IPS-NIHi11 (cell line): ENCODE data around the gene ECM1.

Source experiments
- DNase-seq: peaks from one replicate; pipeline ENCODE4 v3.0.0; 2012; ENCODE audit warnings: mixed read lengths, low spot score

The ECM1 gene

GRCh38 chr1:150545486-150546032 lies 37.6 kb downstream of the ECM1 start:
- DNase-seq = no peak

- DNase-seq = no peak
These were observed 38.5 kb downstream of the ECM1 start for GRCh38 chr1:150546294-150546937.

GRCh38 chr1:150548324-150548631 lies 40.4 kb downstream of the ECM1 start:
- DNase-seq = no peak

- peak; percentile 81 for DNase-seq
These were observed 41.0 kb downstream of the ECM1 start, which contains the start of gene ADAMTSL4 for GRCh38 chr1:150548632-150549495. Gene ADAMTSL4, plus strand, starts transcription at chr1:150549408. Its CDS starts 2,881 bp downstream, at chr1:150552289.

- peak; percentile 69 for DNase-seq
These were observed 41.8 kb downstream of the ECM1 start for GRCh38 chr1:150549496-150550221.

GRCh38 chr1:150550222-150551050 lies 42.5 kb downstream of the ECM1 start:
- DNase-seq = no peak

- DNase-seq = no peak
These were observed 43.3 kb downstream of the ECM1 start for GRCh38 chr1:150551051-150551783.

GRCh38 chr1:150551784-150552127 lies 43.8 kb downstream of the ECM1 start:
- no peak for DNase-seq

GRCh38 chr1:150552128-150552910 lies 44.4 kb downstream of the ECM1 start:
- DNase-seq = peak; percentile 29

GRCh38 chr1:150552911-150553289 lies 45.0 kb downstream of the ECM1 start:
- no peak for DNase-seq

GRCh38 chr1:150553392-150554085 lies 45.6 kb downstream of the ECM1 start:
- no peak for DNase-seq

- no peak for DNase-seq
These were observed 46.2 kb downstream of the ECM1 start for GRCh38 chr1:150554086-150554452.

GRCh38 chr1:150555198-150555970 lies 47.5 kb downstream of the ECM1 start:
- DNase-seq = no peak

- no peak for DNase-seq
These were observed 48.3 kb downstream of the ECM1 start for GRCh38 chr1:150555971-150556865.

GRCh38 chr1:150557065-150557600 lies 49.2 kb downstream of the ECM1 start:
- no peak for DNase-seq

GRCh38 chr1:150557813-150558212 lies 49.9 kb downstream of the ECM1 start:
- DNase-seq = no peak

- DNase-seq = no peak
These were observed 50.4 kb downstream of the ECM1 start for GRCh38 chr1:150558303-150558704.
